ENCODE measurements around the gene KIAA0930. TPM values are rescaled to one million over a fixed set of nuclear protein-coding genes. Genes with fewer than 3 reads are reported as not detected.
"Not testable (repeated sequence)": the region's sequence is repeated elsewhere in the genome, so short reads cannot be mapped to it uniquely, and the experiment has no call there.

KIAA0930 gene
- total RNA-seq, 1 donor from 2014 or later = 44.2 TPM

DNA sequence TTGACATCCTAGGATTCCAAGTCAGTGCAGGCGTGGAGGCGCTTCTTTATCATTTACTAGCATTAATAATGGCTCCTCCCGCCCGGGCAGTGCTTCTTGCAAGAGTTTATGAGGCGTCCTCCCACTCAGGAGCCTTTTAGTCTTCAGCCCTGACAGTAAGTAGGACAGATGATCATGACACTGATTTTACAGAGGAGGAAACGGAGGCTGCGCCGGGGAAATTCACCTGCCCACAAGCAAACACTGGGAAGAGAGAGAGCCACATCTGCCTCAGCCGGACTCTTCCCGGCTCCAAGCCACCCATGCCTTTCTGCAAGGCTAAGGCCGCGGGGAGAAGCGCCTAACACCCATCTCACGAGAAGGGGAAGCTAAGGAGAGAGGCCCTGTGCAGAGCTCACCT is 35.9 kb downstream of the KIAA0930 start:
- no peak for ATAC-seq
- no peak for DNase-seq (ENCODE audit: low spot score)

DNA sequence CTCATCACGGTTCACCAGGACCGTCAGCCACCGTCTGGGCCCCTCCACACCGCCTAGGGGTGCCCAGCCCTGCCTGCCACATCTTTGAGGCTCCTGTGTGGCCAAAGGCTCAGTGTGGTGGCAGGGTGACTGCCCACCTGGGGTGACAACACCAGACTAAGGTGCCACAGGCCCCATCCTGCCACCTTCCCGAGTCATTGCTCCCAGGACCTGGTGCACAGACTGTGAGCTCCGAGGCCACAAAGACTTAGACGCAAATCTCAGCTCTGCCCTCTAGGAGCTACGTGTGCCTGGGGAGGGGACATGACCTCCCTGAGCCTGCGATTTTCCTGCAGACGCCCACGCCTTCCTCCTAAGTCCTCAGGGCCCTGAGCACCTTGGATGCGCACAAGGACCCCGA is 36.5 kb downstream of the KIAA0930 start:
- DNase-seq (ENCODE audit: low spot score) = no peak
- no peak for ATAC-seq

DNA sequence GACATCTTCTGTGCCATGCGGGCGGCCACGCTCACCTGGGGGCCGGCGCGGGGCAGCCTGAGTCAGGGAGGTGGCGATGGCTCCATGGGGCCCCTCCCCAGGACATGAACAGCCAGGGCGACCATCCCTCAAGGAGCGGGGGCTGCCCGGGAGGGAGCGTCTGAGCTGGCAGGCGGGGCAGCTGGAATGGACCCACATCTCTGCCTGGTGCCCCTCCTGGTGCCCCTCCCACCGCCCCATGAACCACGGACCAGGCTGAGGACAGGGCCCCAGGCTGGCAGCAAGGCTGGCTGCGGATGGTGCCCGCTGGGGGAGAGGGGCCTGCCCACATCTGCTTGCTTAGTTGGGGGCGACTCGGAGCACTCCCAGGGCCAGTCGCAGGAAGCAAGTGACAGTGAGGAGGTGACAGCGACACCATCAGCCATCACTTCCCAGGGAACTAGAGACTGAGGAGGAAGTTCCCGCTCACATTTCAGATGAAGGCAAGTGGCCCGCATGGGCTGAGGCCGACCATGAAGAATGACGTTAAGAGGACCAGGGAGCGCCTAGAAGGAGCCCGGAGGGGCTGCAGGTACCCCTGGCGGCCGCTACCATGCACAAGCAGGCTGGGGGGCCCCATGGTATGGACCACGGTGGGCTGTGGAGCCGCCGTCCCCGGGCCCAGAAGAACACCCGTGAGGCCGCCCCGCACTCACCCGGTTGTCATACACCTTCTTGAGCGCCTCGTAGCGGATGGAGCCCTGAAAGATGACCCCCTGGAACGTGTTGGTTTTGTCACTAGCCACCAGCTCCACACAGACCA is 37.3 kb downstream of the KIAA0930 start:
- DNase-seq (ENCODE audit: low spot score) = no peak

DNA sequence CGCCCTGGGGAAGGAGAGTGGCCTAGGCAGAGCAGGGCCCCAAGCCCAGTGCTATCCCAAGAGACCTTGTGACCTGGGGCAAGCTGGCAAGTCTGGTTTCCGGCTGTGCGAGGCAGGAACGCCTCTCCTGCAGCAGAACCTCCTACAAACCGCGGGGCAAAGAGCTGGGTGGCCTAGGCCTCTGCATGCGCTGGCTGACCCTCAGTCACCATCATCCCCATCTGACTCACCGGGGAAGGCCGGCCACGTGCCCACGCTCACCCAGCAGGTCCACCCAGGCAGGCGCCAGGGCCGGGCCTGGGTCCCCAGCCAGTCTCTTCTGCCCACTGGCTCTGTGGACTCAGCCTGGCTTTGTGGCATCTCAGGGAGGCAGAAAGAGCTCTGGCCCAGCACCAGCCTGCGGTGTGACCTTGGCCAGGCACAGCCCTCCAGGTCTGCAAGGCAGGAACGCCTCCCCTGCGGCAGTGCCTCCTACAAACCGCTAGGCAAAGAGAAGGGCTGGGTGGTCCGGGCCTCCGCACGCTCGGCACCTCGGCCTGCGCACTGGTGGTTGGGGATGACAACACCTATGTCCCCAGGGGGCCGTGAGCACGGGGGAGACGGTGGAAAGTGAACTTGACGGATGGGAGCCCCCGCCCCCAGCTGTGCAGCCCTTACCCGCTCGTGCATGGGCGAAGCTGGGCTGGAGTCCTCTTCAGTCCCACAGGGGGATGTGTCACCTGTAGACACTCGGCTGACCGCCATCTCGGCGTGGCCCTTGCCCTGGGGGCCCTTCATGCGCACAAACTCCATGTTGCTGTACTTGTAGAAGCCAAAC is 38.2 kb downstream of the KIAA0930 start:
- ATAC-seq (no peak), DNase-seq (ENCODE audit: low spot score) (no peak)

More for the DNA sequence above, 37.3 kb downstream of the KIAA0930 start:
- no peak for ATAC-seq

DNA sequence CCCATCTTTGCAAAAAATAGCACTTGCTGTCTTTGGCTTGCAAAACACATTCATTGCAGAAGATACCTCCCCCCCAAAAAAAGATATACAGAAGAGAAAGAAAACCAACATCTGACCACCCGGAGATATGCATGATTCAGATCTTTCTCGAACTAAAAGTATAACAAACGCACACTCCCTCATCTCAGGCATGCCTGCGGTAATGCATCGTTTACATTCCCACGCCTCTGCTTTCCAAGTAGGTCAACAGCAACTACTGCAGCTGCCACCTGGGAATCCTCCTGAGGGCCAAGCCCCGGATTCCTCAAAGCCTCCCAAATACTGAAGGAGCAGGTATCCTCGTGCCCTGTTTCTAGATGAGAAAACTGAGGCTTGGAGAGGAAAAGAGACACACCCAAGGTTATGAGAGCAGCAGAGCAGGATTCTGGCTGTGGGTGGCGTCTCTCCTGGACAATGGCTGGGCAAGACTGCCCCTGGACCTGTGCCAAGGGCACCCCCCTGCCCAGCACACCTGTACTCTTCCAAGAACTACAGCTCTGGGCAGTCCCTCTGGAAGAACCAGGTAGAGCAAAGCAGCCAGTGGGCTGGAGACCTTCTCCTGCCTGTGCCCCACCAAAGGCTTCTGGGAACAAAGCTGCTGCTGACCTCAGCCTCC is 38.9 kb downstream of the KIAA0930 start:
- ATAC-seq (no peak), DNase-seq (ENCODE audit: low spot score) (no peak)

DNA sequence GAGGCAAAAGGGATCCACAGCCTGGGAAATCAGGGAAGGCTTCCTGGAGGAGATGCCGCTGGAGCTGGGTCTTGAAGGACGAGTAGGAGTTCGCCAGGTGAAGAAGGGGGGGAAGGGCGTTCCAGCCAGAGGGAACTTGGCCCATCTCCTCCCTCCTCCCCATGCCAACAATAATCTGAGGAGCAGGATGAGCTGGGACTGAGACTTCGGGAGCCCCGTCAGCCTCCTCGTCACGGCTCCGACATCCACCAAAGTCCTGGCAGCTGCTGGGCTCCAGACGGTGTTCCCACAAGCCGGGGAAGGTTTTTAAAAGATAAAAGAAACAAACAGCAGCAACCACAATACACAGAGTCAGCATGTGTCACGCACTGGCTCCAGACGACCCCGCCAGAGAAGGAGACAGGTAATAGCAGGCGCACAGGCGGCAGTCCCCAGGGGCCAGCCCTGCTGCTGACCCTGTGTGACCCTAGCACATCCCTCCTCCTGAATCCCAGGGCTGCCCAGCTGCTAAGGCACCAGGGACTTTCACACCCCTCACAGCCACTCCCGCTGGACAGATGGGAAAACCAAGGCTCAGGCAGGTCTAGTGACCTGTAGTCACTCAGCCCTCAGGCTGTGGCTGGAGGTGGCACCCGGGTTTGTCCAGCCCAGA is 39.7 kb downstream of the KIAA0930 start:
- ATAC-seq = no peak
- DNase-seq (ENCODE audit: low spot score) = no peak

DNA sequence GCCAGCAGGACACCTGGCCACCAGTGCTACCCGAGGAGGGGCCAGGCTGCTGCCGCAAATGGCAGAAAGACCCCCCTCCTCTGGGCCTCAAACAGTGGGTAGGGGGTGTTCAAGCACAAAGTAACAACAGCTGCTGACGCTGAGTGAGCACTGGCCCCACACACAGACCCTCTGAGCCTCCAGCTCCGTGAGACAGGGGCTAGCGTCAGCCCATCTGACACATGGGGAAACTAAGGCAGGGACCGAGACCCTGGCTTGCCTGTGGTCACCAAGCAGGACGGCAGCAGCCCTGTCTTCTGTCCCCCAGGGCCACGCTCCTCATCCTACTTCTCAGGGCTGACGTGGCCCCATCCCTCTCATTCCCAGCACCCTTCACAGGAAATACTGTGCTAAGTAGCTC is 40.5 kb downstream of the KIAA0930 start:
- ATAC-seq (no peak), DNase-seq (ENCODE audit: low spot score) (no peak)

DNA sequence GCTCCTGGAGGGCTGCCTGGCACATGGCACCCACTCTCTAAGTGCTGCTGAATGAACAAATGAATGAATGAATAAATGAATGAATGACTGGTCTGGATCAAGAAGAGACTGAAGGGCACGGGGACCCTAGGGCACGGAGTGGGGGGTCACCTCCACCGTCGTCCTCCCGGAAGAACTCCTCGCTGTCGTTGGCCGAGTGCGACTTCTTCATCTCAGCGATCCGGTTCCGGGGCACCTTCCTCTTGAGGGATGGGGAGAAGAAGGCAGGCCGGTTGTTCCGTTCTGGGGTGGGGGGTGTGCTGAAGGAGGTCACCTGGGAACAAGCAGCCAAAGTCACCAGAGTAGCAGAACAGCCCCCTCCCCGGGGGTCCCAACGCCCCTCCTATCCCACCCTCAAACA is 41.0 kb downstream of the KIAA0930 start:
- ATAC-seq (no peak), DNase-seq (ENCODE audit: low spot score) (no peak)

DNA sequence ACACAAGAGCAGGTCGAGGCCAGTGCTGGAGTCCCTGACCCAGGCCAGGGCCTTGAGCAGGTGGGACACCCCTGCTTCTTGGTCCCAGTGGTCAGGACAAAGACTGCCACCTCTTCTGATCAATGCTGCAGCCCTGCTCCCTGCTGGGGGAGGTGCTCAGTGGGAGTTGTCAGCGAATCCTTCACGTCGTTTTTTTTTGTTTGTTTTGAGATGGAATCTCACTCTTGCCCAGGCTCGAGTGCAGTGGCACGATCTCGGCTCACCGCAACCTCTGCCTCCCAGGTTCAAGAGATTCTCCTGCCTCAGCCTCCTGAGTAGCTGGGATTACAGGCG is 42.3 kb downstream of the KIAA0930 start:
- DNase-seq (ENCODE audit: low spot score) = no peak

DNA sequence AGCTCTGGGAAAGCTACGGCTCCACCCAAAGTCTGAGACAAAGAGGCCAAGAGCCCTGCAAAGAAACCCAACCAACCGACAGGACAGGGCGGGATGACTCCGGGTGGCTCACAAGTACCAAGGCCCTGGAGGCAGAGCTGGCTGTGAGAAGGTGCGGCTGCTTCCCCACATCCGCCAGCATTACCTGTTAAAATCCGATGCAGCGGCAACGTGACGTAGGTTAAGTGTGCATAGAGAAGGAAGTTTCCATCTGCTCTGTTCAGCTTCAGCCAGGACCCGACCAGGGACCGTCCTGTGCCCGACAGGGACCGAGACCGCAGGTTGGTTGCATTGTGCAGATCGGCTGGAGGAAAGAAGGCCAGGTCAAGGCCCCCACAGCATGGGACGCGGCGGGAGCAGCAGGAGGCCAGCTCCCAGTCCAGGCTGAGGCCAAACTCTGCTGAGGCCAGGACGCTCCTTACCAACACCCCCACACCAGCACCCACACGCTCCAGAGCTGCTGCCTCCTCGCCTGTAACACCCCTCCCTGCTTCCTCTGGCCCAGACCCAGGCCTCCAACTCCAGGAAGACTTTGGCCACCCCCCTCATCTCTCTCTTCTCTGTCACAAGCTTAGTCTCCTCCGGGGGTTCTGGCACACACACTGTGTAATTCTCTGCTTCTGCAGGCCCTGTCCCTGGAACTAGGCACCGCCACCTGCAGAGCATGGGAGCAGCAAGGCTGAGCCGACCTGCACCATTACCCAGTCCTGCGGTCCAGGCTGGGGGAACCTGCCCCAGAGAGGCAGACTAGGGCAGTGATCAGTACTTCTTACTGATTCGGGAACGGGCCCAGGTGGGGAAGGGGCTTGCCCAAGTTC is 42.9 kb downstream of the KIAA0930 start:
- ATAC-seq (no peak), DNase-seq (ENCODE audit: low spot score) (no peak)

More for the DNA sequence above, 42.3 kb downstream of the KIAA0930 start:
- ATAC-seq = no peak

DNA sequence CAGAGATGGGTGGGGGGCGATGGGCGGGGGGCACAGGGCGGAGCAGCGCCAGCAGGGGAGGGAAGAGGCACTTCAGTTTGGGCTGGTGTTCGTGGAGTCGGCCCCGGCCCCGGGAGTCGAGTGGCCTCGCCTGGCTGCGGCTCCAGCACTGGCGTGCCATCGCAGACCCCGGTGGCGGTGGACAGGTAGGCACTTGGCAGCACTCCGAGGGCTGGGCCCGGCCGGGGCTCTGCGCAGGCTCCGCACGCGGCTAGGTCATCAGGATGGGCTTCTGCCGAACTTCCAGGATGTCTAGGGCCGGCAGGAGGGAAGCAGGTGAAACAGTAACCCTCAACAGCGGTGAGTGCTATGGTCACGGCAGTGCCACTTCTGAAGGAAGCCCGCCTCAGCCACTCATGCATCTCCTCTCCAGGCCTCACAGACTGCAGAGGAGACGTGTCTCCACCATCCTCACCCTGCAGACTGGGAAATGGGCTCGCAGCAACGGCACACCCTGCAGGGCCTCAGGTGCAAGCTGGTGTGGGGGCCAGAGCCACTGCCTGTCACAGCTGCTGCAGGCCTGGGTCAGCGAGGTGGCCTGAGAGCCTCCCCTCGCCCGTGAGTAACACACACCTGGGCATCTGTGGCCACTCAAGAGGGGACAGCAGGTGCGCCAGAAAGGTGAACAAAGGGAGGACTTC is 43.6 kb downstream of the KIAA0930 start:
- no peak for ATAC-seq
- no peak for DNase-seq (ENCODE audit: low spot score)

DNA sequence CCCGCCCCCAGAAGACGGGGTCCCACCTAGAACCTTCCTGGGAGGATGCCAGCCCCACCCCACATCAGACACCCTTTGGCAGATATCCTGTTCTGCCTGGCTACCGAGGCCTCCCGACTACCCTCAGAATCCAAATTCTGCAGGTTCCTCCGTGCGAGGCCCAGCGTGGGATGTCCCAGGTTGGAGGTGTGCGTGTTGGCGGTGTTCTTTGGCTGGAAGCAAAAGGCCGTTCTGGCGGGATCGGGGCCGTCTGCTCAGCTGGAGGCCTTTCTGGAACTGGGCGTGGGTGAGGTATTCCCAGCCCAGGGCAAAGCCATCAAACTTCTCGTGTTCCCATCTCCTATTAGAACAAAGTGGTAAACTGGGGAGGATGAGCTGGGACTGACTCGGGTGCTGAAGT is 44.4 kb downstream of the KIAA0930 start:
- DNase-seq (ENCODE audit: low spot score) (no peak), ATAC-seq (no peak)

DNA sequence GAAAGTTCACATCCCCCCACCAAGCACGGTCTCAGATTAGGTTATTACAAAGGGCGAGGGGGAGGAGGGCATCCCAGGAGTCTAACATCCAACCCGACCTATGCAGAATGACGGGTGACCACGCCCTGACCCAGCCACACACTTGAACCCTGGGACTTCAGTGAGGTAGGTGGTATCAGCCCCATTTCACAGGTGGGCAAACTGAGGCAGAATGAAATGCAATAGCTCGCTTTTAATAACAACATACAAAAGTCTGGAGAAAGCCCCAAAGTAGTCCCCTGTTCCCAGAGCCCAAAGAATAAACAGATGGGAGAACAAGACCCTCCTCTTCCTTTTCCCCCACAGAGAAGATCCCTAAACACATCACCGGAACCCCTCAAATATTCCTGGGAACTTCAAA is 45.1 kb downstream of the KIAA0930 start:
- ATAC-seq (no peak), DNase-seq (ENCODE audit: low spot score) (no peak)

DNA sequence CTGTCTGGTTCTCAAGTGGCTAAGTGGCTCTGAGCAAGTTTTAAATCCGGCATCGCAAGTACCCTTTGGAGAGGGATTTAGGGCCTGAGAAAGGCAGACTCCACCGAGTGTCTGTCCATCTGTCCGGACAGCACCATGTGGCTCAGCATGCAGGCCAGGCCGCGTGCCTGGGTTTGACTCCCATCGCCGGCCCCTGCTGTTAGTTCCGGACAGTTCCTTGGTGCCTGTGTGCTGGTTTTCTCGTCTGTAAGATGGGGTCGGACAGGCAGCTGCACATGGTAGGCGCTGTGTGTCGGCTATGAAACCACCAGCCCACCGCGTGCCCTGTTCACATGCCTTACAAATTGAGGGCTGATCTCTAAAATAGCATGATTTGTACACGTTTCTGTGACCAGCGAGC is 46.0 kb downstream of the KIAA0930 start:
- DNase-seq (ENCODE audit: low spot score) (no peak), ATAC-seq (no peak)

DNA sequence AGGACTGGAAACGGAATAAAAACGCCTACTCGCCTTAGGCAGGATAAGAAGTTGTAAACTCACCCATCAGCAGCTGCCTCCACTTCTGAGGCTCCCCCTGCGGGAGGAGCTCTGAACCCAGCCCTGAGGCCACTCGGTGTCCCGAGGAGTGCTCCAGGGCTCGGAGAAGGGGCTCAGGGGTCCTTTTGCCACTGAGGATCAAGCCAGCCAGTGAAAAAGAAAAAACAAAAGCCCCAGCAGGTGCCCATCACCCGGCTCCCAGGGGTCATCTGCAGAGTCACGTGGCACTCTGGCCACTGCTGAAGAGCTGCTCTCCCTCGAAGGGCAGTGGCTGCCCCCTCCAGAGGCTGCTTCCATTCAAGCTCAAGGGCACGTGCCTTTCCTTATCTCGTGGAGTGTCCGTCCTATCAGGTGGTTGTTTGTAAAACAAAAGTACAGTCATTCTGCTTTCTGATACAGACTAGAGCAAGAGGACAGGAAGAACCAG is 48.0 kb downstream of the KIAA0930 start:
- no peak for ATAC-seq
- no peak for DNase-seq (ENCODE audit: low spot score)

DNA sequence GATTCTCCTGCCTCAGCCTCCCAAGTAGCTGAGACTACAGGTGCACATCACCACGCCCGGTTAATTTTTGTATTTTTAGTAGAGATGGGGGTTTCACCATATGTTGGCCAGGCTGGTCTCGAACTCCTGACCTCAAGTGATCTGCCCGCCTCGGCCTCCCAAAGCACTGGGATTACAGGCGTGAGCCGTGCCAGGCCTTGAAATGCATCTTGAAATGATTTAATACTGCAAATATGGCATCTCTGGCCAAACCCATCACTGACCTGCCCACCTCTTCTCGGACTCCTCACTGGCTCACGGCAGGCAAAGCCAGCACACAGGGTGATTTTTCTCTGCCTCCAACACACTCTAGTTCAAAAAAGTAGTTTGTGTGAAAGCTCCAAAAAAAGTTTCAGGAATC is 48.9 kb downstream of the KIAA0930 start:
- not testable (repeated sequence) for ATAC-seq

DNA sequence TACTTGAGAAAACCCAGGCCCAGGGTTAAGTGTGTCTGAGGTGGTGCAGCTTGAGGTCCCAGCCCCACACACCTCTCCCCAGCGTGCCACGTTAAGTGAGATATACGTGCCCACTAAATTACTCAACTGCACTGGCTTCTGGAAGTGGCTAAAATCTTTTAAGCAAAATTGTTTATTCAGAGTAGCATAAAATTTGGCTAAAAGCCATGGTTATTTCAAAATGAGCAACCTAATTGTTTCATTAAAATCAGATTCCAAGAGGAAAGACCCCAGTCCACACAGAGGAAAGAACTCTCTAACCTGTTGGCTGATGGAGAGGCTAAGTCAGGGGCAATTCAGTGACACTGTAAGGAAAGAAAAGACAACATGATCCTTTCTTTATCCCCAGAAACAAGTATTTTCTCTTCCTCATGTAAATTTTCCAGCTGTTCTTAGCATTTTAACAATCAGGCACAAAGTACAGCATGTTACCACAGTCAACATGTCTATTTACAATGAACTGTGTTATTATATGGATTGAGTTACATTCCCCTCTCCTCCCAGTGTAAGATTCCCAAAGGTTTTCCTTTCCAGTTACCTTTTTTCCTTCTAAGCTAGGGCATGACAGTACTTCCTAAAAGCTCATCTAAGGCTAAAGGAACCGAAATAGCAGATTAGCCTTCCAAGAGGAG is 50.4 kb downstream of the KIAA0930 start:
- ATAC-seq (no peak), DNase-seq (ENCODE audit: low spot score) (no peak)

More for the DNA sequence above, 48.9 kb downstream of the KIAA0930 start:
- not testable (repeated sequence) for DNase-seq (ENCODE audit: low spot score)

DNA sequence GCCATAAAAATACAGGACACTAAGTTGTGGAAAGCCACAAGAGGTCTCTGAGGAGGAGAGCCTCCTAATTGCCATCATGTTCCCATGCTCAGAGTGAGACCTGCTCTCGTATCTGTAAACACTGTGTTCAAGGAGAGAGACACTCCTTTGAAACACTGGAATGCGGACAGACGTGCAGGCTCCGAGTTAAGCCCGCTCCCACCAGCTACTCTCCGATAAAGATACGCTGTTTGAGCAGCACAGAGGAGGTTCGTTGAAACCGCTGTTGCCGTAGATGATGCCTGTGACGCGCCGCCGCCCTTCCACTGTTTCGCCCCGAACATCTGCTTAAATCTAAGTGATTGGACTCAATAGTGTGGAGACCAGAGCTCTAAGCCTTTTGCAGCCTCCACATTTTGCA is 51.9 kb downstream of the KIAA0930 start:
- DNase-seq (ENCODE audit: low spot score) (no peak), ATAC-seq (no peak)

DNA sequence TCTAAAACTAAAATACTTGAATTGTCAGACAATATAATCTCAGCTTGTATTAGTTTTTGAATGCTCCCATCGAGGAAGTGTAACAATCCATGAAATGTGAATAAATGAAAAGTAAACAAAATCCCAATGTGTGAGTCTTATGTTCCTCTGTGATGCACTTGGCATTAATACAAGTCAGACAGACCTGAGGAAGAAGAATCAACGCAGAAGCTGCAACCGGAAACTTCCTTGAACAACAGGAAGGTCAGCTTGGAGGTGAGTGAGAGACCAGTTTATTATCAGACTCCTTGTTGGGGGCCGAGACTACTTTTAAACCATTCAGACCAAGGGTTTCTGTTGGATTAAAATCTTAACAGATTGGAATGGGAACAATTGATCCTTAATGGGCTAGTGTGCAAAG is 52.8 kb downstream of the KIAA0930 start:
- no peak for DNase-seq (ENCODE audit: low spot score)
- ATAC-seq = no peak

Data from left lobe of liver (tissue), 2 donors.